C1 segment of cervical spinal cord (tissue), 14 donors: Measurements from ENCODE around the gene ABCC12.

Experiments used
- DNase-seq, 14 donors: peaks; one replicate each; lab custom pipeline; 2025; lab: John Stamatoyannopoulos, UW

Gene ABCC12

GRCh38 chr16:48132696-48133095 lies 23.1 kb downstream of the ABCC12 start:
- no peak for DNase-seq

DNA sequence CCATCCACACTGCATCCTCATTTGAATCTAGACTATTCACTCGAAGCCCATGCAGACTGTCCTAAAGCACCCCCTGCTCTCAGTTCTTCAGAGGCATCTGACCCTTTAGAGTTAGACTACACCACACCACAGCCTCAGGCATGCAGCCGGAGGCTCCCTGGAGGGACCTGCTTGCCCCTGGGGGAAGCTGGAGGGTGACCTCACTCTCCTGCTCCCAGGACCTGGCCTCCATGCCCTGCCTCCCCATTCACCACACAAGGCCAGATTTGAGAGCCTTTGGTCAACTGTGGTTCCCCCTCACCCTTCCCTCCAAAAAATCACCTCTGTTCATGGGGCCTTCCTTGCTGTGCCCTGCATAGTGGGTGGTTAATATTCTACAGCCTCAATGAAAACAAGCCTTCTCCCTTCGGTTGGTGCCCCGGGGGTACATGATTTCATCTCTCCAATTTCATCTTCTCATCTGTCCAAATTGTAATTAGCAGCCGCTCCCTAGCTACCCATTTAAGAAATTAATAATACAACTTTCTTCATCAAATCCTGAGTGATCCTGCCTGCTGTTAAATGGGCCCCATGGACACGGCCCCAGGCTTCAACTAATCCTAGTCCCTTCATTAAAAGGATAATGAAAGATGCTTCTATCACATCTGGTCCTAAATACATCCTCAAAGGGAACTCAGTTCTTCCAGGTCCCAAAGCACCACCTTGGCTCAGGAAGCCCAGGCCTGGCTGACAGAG lies 24.4 kb downstream of the ABCC12 start:
- no peak for DNase-seq

GRCh38 chr16:48129926-48130325 lies 25.9 kb downstream of the ABCC12 start:
- DNase-seq = no peak

DNA sequence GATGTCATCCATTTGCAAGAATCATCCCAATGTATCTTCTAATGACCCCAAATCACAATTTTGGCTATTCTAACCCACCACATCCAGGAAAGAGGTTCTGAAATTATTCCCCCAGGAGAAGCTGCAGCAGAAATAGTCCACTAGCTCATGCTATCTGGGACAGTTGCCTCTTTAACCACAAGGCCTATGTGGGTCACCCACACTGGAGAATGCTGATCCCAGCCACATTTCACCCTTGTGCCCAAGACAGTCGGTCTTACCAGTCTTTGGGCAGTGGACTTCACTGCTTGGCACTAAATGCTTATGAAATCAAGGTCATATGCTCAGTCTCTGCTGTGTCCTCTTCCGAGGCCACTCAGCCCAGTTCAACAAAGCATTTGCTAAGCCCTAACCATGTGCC lies 27.0 kb downstream of the ABCC12 start:
- DNase-seq = no peak

- peak in 1 of 14 donors; percentile 39 for DNase-seq
Observed at GRCh38 chr16:48126801-48127644, 28.8 kb downstream of the ABCC12 start.

GRCh38 chr16:48125888-48126287 lies 29.9 kb downstream of the ABCC12 start:
- DNase-seq = no peak

- no peak for DNase-seq
Observed at GRCh38 chr16:48124266-48124665, 31.5 kb downstream of the ABCC12 start.

- DNase-seq = peak in 3 of 14 donors; percentile 19 to 58 (median 22)
Observed at GRCh38 chr16:48123104-48123788, 32.5 kb downstream of the ABCC12 start.

- DNase-seq = peak in 1 of 14 donors; percentile 55
Observed at GRCh38 chr16:48121276-48121675, 34.5 kb downstream of the ABCC12 start.

DNA sequence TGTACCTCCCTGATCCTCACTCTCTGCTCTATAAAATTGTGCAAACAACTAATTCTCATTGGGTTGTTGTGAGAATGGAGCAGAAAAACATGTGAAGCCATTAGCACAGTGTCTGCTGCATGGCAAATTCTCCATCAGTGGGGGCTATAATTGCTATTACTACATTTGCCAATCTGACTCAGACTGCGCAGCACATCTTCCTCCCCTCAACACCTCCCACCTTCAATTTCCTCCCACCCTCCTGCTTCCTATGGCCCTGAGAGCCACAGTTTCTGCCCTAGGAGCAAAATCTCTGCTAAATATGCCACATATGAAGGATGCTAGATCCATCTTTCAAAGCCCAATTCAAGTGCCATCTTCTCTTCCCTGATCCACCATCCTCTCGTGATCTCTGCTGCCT lies 37.0 kb downstream of the ABCC12 start:
- DNase-seq = no peak

DNA sequence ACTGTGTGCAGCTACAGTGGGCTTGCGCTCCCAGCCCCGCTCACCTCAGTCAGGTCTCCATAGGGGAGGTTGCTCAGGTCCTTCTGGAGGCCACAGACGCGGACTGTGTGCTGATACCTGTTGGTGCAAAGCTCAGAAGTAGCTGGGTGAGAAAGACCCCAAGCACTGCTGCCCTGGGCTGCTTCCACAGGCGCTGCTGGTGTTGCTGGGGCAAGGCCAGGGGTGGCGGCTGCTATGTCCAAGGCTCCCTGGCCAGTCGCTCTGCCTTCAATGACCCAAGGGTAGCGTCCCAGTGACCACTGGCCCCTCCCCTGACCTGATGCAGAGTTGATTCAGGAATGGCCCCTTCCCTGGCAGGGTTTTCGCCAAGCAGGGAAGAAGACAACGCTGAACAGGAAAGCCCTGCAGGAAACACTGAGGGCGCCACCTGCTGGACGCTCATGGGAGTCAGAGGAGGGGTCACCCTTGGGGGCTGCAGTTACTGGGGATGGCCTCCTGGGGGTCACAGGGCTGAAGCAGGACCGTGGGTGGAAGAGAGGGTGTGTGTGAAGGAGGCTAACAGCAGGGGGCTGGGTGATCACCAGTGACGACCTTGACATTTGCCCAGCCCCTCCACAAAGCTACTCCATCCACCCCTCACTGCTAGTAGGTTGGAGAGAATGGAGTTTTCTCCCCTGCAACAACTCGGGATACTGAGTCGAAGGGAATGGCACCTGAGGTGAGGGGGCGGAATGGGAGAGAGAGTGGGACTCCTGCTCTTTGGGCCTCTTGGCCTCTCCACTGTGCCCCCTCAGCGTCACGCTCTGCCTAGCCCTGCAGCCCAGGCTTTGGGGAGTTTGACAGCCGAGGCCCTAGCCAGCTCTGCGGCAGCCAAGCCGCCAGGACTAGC lies 38.3 kb downstream of the ABCC12 start:
- peak in 4 of 14 donors; percentile 9 to 27 (median 18) for DNase-seq

GRCh38 chr16:48115299-48115698 lies 40.5 kb downstream of the ABCC12 start:
- DNase-seq = no peak

- no peak for DNase-seq
Observed at GRCh38 chr16:48114410-48114809, 41.4 kb downstream of the ABCC12 start.

- no peak for DNase-seq
Observed at GRCh38 chr16:48113471-48113870, 42.3 kb downstream of the ABCC12 start.

GRCh38 chr16:48113001-48113400 lies 42.8 kb downstream of the ABCC12 start:
- no peak for DNase-seq

- DNase-seq = no peak
Observed at GRCh38 chr16:48112600-48112999, 43.2 kb downstream of the ABCC12 start.

- no peak for DNase-seq
Observed at GRCh38 chr16:48110982-48111381, 44.8 kb downstream of the ABCC12 start.

DNA sequence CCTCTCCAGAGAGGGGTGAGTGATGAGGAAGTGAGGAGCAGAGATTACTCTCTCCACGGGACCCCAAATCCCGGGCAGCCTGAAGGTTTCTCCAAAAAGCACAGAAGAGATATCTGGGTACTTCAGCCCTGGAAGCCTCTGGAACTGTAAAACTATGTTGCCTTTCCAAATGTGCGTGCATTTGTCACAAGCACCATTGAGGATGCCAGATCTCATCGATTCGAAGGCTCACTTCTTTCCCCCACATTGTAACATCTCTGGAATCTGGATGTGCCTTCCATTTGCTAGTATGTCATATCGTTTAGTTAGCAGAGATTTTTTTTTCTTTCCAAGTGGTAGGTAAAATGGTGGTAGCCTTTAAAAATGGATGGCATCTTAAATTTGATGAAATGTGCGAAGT lies 45.8 kb downstream of the ABCC12 start:
- no peak for DNase-seq

DNA sequence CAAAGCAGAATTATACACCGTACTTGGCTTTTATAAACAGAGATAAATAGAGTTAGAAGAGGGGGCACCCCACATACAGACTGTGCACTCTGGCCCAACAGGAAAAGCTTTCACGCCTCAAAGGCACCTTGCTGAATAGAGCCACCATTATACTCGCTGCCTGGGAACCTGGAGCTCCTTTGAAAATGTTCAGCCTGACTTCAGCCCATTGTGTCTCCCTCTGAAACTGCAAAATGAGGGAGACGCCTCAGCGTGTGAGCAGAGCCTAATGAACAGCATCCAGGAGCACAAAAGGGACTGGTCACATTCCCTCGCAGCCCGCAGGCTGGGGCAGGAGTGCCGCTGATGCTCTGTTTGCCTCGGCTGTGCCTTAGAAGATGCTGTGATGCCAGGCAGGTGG lies 46.3 kb downstream of the ABCC12 start:
- peak in 3 of 14 donors; percentile 4 to 11 (median 7) for DNase-seq

DNA sequence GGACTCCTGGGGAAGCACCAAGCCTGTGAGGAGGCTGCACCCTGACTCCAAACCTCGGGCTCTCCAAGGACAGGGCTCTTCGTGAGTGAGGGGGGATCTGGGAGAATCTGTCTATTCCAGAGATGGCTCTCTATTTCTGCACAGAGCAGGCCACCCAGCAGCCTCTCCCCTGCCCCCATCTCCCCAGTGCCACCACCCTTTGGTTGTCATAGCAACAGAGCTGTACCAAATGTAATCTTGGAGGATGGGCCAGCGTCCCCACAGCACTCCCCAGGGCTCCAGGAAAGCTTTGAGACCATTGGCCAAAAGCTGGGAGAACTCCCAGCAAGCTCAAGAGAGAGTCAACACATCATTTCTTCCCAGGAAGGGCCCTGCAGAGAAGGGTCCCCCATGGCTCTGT lies 49.3 kb downstream of the ABCC12 start:
- peak in 1 of 14 donors; percentile 43 for DNase-seq
